GM23248 (cell line): ENCODE measurements around the gene HEXIM2.

ENCODE experiments used
- EZH2 ChIP-seq: fragments of 200-600 bp; sonication (generic); IDR thresholded peaks from 2 replicates; pipeline ENCODE4 v1.6.1; 2018; ENCODE audit warnings: antibody characterized with exemption, mild to moderate bottlenecking; ENCODE audit not compliant: insufficient read depth, poor library complexity, severe bottlenecking
- EZH2phosphoT487 ChIP-seq: fragments of 200-600 bp; sonication (generic); IDR thresholded peaks from 2 replicates; pipeline ENCODE4 v1.6.1; 2018; ENCODE audit warnings: antibody characterized with exemption, moderate library complexity, mild to moderate bottlenecking, low read depth; ENCODE audit not compliant: insufficient read depth

GRCh38 chr17:45113424-45113754 lies 48.3 kb upstream of the HEXIM2 start:
- no peak for TF ChIP-seq EZH2
- no peak for TF ChIP-seq EZH2phosphoT487
